Measurements from ENCODE around the gene ARID5B. TPM values are rescaled to one million over a fixed set of nuclear protein-coding genes. Genes with fewer than 3 reads are reported as not detected.
A peak's percentile ranks its signal among the peaks of the same experiment; 100 is the strongest.

ARID5B gene
- total RNA-seq, 1 donor from 2014 or later, result 22.8 TPM

GRCh38 chr10:62049624-62050345 lies 148.3 kb downstream of the ARID5B start:
- no peak for TF ChIP-seq CTCF (conservative IDR thresholded peaks at IDR 0.05; ENCODE audit: low read depth, low read length)
- peak overlapping the region; percentile 84 for H3K4me3 ChIP-seq (ENCODE audit: low read depth, low read length)
- no peak for DNase-seq (ENCODE audit: low read depth)

- TF ChIP-seq CTCF (conservative IDR thresholded peaks at IDR 0.05; ENCODE audit: low read depth, low read length), result no peak
- peak overlapping the region; percentile 84 for H3K4me3 ChIP-seq (ENCODE audit: low read depth, low read length)
- no peak for DNase-seq (ENCODE audit: low read depth)
These were observed 148.9 kb downstream of the ARID5B start for GRCh38 chr10:62050346-62050892.

GRCh38 chr10:62050893-62051433 lies 149.5 kb downstream of the ARID5B start:
- TF ChIP-seq CTCF (conservative IDR thresholded peaks at IDR 0.05; ENCODE audit: low read depth, low read length), result no peak
- DNase-seq (ENCODE audit: low read depth), result peak; percentile 86
- peak overlapping the region; percentile 84 for H3K4me3 ChIP-seq (ENCODE audit: low read depth, low read length)

- no peak for TF ChIP-seq CTCF (conservative IDR thresholded peaks at IDR 0.05; ENCODE audit: low read depth, low read length)
These were observed 150.8 kb downstream of the ARID5B start for GRCh38 chr10:62052276-62052675.

GRCh38 chr10:62053860-62054259 lies 152.4 kb downstream of the ARID5B start:
- DNase-seq (ENCODE audit: low read depth), result no peak
- peak overlapping the region; percentile 6 for H3K4me3 ChIP-seq (ENCODE audit: low read depth, low read length)
- TF ChIP-seq CTCF (conservative IDR thresholded peaks at IDR 0.05; ENCODE audit: low read depth, low read length), result no peak

More at GRCh38 chr10:62052276-62052675, 150.8 kb downstream of the ARID5B start:
- no peak overlapping the region for H3K4me3 ChIP-seq (ENCODE audit: low read depth, low read length)
- DNase-seq (ENCODE audit: low read depth), result no peak

- no peak overlapping the region for H3K4me3 ChIP-seq (ENCODE audit: low read depth, low read length)
- DNase-seq (ENCODE audit: low read depth), result no peak
- TF ChIP-seq CTCF (conservative IDR thresholded peaks at IDR 0.05; ENCODE audit: low read depth, low read length), result no peak
These were observed 152.9 kb downstream of the ARID5B start for GRCh38 chr10:62054408-62054807.
